Fibroblast of skin of abdomen (primary cell): ENCODE data around the gene BCAS1.

Experiments
- DNase-seq: peaks from one replicate; pipeline ENCODE4 v3.0.0-alpha.2; 2013

BCAS1 gene

GRCh38 chr20:54074511-54074910 lies 4.1 kb upstream of the BCAS1 start:
- DNase-seq: no peak

- no peak for DNase-seq
Measured at GRCh38 chr20:54073288-54073687, 2.9 kb upstream of the BCAS1 start.

GRCh38 chr20:54069501-54069971 lies 858 bp downstream of the BCAS1 start:
- DNase-seq: no peak

DNA sequence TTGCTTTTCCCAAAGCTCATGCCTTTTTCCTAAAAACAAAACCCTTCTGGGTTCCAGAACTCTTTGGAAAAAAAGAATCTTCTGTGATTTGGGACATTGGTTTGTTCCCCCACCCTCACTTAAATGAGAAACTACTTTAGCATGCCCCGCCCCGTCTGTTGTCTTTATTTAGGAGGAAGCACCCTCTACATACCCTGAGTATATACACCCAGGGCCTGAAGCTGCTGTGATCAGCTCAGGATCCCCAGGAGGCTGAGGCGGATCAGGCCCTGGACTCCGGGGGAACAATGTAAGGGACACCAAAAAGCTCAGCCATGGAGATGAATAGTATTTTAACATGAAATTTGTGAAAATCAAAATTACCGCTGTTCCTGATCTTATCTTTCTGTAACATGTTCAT lies 1.4 kb downstream of the BCAS1 start:
- no peak for DNase-seq

DNA sequence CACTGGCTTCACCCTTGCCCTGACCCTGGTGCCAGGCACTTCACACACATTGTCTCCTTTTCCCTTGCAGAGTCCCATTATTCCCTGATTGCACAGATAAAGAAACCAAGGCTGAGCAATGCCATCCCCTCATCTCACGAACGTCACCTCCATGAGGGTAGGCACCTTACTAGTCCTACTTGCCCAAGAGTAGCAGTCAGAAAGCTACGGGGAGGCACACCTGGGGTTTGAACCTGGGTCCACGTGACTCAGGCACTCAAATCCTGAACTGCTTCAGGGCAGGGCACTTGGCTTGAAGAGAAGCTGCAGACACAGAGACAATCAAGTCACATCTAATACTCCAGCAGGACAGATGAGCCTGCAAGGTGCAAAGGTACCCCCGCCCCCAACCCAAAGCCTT lies 1.9 kb downstream of the BCAS1 start:
- no peak for DNase-seq

DNA sequence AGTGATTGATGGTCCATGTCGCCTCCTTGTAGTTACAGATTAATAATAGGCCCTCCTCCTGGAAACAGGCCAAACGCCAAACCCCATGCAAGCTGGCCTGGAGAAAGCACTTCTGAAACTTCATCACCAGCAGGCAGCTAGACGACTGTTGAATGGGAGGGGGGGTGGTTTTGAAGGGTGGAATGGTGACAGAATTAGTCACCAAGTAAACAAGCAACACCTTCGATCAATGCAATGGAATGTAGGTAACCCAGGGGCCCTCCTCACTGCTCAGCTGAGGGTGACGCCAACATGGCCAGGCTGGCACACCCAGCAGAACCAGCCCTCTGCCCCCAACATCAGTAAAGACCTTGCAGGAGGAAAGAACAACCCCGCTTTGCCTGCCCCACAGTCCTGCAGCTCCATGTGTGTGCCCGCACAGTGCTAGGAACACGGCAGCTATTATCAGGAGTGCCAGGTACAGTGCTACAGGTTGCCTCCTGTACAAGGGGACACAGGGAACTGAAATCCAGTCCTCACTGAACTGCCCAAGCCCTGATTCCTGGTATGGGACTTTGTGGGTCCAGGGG lies 2.7 kb downstream of the BCAS1 start:
- peak; percentile 62 for DNase-seq

- DNase-seq: no peak
Measured at GRCh38 chr20:54065601-54066038, 4.8 kb downstream of the BCAS1 start.

GRCh38 chr20:54064939-54065338 lies 5.5 kb downstream of the BCAS1 start:
- DNase-seq: no peak

GRCh38 chr20:54063992-54064676 lies 6.3 kb downstream of the BCAS1 start:
- no peak for DNase-seq

- no peak for DNase-seq
Measured at GRCh38 chr20:54063580-54063979, 6.8 kb downstream of the BCAS1 start.

DNA sequence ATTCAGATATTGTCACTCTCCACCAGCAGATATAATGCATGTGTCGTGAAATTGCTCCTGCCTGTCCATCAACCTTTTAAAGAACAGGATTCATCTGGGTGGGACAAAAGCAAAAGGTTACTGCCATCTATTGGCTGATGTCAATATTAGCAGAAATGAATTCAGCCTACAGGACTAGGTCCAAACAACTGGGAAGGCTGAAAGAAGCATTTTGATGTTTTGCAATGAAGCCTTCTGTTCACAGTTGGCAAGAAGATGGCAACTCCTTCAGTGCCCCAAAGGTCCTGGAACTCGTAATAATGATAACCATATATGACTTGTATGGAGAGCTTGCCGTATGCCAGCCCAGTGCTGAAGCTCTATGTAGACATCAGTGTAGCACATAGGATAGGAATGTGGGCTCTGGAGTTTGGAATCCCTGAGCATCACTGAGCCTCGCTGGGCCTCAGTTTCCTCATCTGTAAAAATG lies 7.5 kb downstream of the BCAS1 start:
- DNase-seq: peak; percentile 70

DNA sequence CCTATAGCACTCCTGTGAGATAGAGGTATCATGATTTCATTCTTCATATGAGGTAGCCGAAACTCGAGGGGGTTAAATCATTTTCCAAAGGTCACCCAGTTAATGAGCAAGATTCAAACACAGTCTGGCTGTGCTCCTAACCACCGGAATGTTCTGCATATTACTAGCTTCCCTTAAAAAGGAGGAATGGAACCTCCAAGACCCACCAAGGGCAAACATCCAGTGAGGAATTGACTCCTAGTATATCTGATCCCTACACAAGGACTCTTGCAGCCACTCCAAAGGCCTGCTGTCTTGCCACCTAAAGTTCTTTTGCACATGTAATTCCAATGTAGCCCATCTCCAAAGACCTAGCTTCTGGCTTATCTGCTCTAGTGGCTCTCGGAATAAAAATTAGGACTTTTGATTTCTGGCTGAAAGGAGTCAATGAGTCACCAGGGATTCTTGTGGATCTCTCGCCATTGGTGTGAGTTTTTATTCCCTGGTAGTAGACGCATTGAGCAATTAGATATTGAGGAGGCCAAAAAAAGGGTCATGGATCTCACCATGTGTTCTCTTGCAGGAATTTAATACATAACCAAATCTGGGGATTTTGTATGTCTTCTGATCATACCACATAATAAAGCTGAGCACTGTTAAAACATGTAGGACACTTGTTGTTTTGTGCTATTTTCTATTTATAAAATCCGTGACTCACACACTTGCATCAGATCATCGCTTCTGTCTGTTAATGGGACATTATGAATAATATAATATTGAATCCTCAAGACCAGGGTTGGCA lies 9.1 kb downstream of the BCAS1 start:
- peak; percentile 61 for DNase-seq

- no peak for DNase-seq
Measured at GRCh38 chr20:54059691-54060364, 10.6 kb downstream of the BCAS1 start.

GRCh38 chr20:54058420-54059139 lies 11.8 kb downstream of the BCAS1 start:
- no peak for DNase-seq

GRCh38 chr20:54056762-54057639 lies 13.4 kb downstream of the BCAS1 start:
- DNase-seq: no peak

DNA sequence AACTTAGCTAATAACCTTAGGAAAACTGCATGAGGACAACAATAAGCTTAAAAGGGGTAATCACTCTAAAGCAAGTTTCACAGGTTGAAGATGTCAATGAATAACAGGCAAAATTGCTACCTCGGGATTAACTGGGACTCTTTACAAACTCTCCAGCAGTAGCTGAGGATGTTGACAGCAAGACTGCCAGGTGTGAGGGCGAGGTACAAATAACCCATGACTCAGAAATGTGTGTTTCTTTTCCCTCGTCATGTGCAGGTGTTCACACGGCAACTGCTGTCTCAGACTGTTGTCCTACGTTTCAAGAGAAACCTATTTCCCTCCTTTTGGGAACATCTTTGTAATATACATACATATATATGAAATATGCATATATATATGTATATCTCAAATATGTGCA lies 15.9 kb downstream of the BCAS1 start:
- DNase-seq: no peak

- peak; percentile 24 for DNase-seq
Measured at GRCh38 chr20:54051068-54051467, 19.3 kb downstream of the BCAS1 start.

GRCh38 chr20:54048891-54049545 lies 21.4 kb downstream of the BCAS1 start:
- DNase-seq: peak; percentile 39

DNA sequence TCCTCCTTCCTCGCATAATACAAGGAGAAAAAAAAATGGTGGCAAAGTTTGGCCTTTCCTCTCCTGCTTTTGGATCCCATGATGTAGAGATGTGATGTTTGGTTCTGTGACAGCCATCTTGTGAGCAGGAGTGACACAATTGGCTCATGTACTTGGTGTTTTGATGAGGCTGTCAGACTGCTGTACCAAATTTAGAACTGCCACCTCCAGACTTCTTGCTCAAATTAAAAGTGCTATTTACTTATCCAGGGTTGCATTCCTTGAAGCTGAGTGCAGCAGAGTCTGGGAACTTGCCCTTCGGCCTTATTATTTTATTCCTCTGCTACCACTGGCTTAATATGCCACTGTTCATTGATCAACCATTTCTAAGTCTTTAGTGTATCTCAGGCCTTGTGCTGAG lies 21.9 kb downstream of the BCAS1 start:
- DNase-seq: peak; percentile 31

GRCh38 chr20:54047720-54048119 lies 22.7 kb downstream of the BCAS1 start:
- no peak for DNase-seq

DNA sequence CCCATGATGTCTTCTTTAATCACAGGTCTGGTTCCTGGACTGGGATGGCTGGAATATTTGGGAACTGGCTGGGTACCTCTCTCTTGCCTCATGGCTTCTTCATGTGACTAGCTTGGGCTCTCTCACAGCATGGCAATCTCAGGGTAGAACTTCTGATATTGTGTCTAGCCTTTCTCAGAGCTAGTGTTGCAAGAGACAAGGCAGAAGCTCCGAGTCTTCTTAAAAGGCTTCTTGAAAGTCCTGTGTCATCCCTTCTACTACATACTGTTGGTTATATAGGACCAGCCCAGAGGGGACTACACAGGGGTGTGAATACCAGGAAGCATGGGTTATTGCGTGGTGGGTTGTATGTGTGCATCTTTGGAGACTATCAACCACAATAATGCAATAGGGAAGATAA lies 23.3 kb downstream of the BCAS1 start:
- DNase-seq: no peak
